Measurements from ENCODE around the gene BDNF. TPM values are rescaled to one million over a fixed set of nuclear protein-coding genes. Genes with fewer than 3 reads are reported as not detected.

Gene BDNF
- total RNA-seq, 1 experiment from 2014 or later: 8.3 TPM

GRCh38 chr11:27705873-27706820 lies 5.9 kb upstream of the BDNF start:
- Mint-ChIP-seq H3K4me1 (ENCODE audit: low read depth, unreplicated experiment) (peaks cover 8% of the 10 kb centered on the region), H3K27me3 (ENCODE audit: unreplicated experiment) (no peaks in the 10 kb centered on the region), H3K4me3 (ENCODE audit: low read depth, unreplicated experiment) (no peak overlapping the region), H3K27ac (ENCODE audit: unreplicated experiment) (no peak overlapping the region), H3K36me3 (ENCODE audit: insufficient read depth, unreplicated experiment) (peaks cover 8% of the 10 kb centered on the region), H3K9me3 (ENCODE audit: low read depth, unreplicated experiment) (no peaks in the 10 kb centered on the region)
- intact Hi-C loops (cut with micrococcal nuclease; ENCODE audit: unreplicated experiment): no loop called here
- no TSS peak for BruUV-seq (replicated peaks)
- TF ChIP-seq, protein P1, sequence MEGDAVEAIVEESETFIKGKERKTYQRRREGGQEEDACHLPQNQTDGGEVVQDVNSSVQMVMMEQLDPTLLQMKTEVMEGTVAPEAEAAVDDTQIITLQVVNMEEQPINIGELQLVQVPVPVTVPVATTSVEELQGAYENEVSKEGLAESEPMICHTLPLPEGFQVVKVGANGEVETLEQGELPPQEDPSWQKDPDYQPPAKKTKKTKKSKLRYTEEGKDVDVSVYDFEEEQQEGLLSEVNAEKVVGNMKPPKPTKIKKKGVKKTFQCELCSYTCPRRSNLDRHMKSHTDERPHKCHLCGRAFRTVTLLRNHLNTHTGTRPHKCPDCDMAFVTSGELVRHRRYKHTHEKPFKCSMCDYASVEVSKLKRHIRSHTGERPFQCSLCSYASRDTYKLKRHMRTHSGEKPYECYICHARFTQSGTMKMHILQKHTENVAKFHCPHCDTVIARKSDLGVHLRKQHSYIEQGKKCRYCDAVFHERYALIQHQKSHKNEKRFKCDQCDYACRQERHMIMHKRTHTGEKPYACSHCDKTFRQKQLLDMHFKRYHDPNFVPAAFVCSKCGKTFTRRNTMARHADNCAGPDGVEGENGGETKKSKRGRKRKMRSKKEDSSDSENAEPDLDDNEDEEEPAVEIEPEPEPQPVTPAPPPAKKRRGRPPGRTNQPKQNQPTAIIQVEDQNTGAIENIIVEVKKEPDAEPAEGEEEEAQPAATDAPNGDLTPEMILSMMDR (IDR thresholded peaks at IDR 0.05; ENCODE audit: unreplicated experiment): peak; percentile 62
- CTCF ChIA-PET: no interaction called here
- DNase-seq: peak; percentile 44

GRCh38 chr11:27703481-27703880 lies 3.2 kb upstream of the BDNF start:
- CTCF ChIA-PET: no interaction called here
- Mint-ChIP-seq H3K36me3 (ENCODE audit: insufficient read depth, unreplicated experiment) (peaks cover 33% of the 10 kb centered on the region), H3K9me3 (ENCODE audit: low read depth, unreplicated experiment) (no peaks in the 10 kb centered on the region), H3K4me3 (ENCODE audit: low read depth, unreplicated experiment) (no peak overlapping the region), H3K27me3 (ENCODE audit: unreplicated experiment) (no peaks in the 10 kb centered on the region), H3K27ac (ENCODE audit: unreplicated experiment) (no peak overlapping the region), H3K4me1 (ENCODE audit: low read depth, unreplicated experiment) (peaks cover 8% of the 10 kb centered on the region)
- no peak for DNase-seq
- no TSS peak for BruUV-seq (replicated peaks)
- intact Hi-C loops (cut with micrococcal nuclease; ENCODE audit: unreplicated experiment): no loop called here
- TF ChIP-seq, protein P1 (IDR thresholded peaks at IDR 0.05; ENCODE audit: unreplicated experiment): no peak

- DNase-seq: no peak
- BruUV-seq (replicated peaks): no TSS peak
- Mint-ChIP-seq H3K9me3 (ENCODE audit: low read depth, unreplicated experiment) (no peaks in the 10 kb centered on the region), H3K27me3 (ENCODE audit: unreplicated experiment) (no peaks in the 10 kb centered on the region), H3K4me1 (ENCODE audit: low read depth, unreplicated experiment) (peaks cover 8% of the 10 kb centered on the region), H3K36me3 (ENCODE audit: insufficient read depth, unreplicated experiment) (peaks cover 37% of the 10 kb centered on the region), H3K4me3 (ENCODE audit: low read depth, unreplicated experiment) (no peak overlapping the region), H3K27ac (ENCODE audit: unreplicated experiment) (no peak overlapping the region)
- intact Hi-C loops (cut with micrococcal nuclease; ENCODE audit: unreplicated experiment): no loop called here
- TF ChIP-seq, protein P1 (IDR thresholded peaks at IDR 0.05; ENCODE audit: unreplicated experiment): no peak
- CTCF ChIA-PET: interaction anchor here (1.6 kb wide), 1 partner anchor 1457 kb away, joined by 3 read pairs; no protein-coding TSS in a partner anchor
Observed at GRCh38 chr11:27702811-27703210, 2.6 kb upstream of the BDNF start.

- no peaks in the 10 kb centered on the region for H3K9me3 Mint-ChIP-seq (ENCODE audit: low read depth, unreplicated experiment)
- TF ChIP-seq, protein P1 (IDR thresholded peaks at IDR 0.05; ENCODE audit: unreplicated experiment): no peak
- H3K27ac Mint-ChIP-seq (ENCODE audit: unreplicated experiment): peak overlapping the region; percentile 68
- H3K27me3 Mint-ChIP-seq (ENCODE audit: unreplicated experiment): no peaks in the 10 kb centered on the region
- H3K36me3 Mint-ChIP-seq (ENCODE audit: insufficient read depth, unreplicated experiment): peaks cover 37% of the 10 kb centered on the region
- peaks cover 20% of the 10 kb centered on the region for H3K4me1 Mint-ChIP-seq (ENCODE audit: low read depth, unreplicated experiment)
- peak; percentile 55 for DNase-seq
- no TSS peak for BruUV-seq (replicated peaks)
- CTCF ChIA-PET: interaction anchor here (0.8 to 3.8 kb wide), 3 partner anchors 8 to 1627 kb away, joined by 3 to 21 read pairs (median 3); no protein-coding TSS in a partner anchor
- peak overlapping the region; percentile 82 for H3K4me3 Mint-ChIP-seq (ENCODE audit: low read depth, unreplicated experiment)
- intact Hi-C loops (cut with micrococcal nuclease; ENCODE audit: unreplicated experiment): no loop called here
Observed at GRCh38 chr11:27701355-27702105, 1.3 kb upstream of the BDNF start.

Measured in Calu3 (cell line).